Muscle of arm (tissue), 14 donors: Measurements from ENCODE around the gene IKZF2. TPM values are rescaled to one million over a fixed set of nuclear protein-coding genes. Genes with fewer than 3 reads are reported as not detected.

Source experiments
- DNase-seq: peaks from one replicate; pipeline ENCODE4 v3.0.0-alpha.2; 2013
- long read RNA-seq, 11 donors: transcript quantifications; one replicate each; lab custom pipeline, GENCODE V29; 2026
- polyA plus RNA-seq, 12 donors: library from polyadenylated mRNA; unstranded; fragments of 120-200 nt; gene quantifications; one replicate each; pipeline ENCODE4 v1.2.1, GENCODE V29; 2013; ENCODE audit not compliant: insufficient read length in 12 of 12

Gene IKZF2
- 1 to 10 TPM in 11 of 12 donors, not detected in 1; 3.1 to 9.1 (median 4.8) TPM for polyA plus RNA-seq
- long read RNA-seq, donor 1, partial matches to known transcripts, result 0 of 1 reads
- long read RNA-seq, donor 1, other reads (novel, unspliced or antisense), result 0 of 1 reads
- long read RNA-seq, donor 2, result 0 reads
- long read RNA-seq, donor 3, result 0 reads
- long read RNA-seq, donor 4, result 0 reads
- long read RNA-seq, donor 5, result 0 reads
- long read RNA-seq, donor 6, result 0 reads
- long read RNA-seq, donor 7, partial matches to known transcripts, result 0 of 1 reads
- long read RNA-seq, donor 7, other reads (novel, unspliced or antisense), result 0 of 1 reads
- long read RNA-seq, donor 8, result 0 reads
- long read RNA-seq, donor 9, result 0 reads
- long read RNA-seq, donor 10, partial matches to known transcripts, result 0 of 2 reads
- long read RNA-seq, donor 10, other reads (novel, unspliced or antisense), result 0 of 2 reads
- long read RNA-seq, donor 11, result 0 reads

DNA sequence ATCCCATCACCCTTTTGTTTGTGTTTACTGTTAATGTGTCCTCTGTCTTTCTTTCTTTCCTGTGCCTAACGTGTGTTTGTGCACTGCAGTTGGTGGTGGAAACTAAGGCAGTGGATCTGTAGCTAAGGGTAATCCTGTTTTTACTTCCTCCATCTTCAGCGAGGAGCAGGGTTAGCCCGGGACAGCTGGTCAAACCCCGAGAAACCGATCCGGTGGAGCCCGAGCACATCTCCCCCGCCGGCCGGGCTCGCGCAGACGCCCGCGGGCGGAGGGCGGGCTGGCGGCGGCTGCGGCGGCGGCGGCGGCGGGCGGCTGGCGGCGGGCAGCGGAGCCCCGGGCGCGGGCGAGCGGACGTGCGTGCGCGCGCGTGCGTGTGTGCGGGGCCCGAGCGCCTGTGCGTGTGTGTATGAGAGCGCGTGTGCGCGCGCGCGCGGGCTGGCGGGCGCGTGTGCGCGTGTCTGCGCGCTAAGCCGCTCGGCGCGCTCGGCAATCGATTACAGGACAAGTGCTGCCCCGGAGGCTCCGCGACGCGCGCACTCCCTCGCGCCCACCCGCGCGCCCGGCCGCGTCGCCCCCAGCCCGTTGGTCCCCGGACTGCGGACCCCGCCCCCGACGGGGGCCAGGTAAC lies at the start of gene IKZF2:
Gene IKZF2, minus strand, starts transcription at position 176 of the 628 bp plus-strand sequence. CDS start 2,983 bp downstream, outside the sequence.
- DNase-seq, result peak; percentile 88

DNA sequence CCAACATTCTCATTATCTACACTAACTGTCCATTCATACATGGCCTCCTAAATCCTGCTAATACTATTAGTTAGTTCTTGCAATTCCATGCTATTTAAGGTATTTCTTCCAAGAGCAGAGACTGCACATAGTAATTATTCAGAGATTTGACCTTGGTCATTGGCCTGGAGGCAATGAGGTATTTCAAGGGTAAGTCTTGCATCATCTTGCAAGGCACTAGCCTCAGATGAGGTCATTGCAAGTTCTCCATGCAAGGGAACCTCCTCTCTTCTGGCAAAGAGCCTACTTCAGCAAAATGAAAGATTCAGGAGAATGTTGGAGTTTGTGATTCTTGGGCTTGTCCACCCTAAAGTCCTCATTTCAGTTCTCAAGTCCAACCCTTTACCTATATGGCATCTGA lies 48.5 kb upstream of the IKZF2 start:
- DNase-seq, result no peak

DNA sequence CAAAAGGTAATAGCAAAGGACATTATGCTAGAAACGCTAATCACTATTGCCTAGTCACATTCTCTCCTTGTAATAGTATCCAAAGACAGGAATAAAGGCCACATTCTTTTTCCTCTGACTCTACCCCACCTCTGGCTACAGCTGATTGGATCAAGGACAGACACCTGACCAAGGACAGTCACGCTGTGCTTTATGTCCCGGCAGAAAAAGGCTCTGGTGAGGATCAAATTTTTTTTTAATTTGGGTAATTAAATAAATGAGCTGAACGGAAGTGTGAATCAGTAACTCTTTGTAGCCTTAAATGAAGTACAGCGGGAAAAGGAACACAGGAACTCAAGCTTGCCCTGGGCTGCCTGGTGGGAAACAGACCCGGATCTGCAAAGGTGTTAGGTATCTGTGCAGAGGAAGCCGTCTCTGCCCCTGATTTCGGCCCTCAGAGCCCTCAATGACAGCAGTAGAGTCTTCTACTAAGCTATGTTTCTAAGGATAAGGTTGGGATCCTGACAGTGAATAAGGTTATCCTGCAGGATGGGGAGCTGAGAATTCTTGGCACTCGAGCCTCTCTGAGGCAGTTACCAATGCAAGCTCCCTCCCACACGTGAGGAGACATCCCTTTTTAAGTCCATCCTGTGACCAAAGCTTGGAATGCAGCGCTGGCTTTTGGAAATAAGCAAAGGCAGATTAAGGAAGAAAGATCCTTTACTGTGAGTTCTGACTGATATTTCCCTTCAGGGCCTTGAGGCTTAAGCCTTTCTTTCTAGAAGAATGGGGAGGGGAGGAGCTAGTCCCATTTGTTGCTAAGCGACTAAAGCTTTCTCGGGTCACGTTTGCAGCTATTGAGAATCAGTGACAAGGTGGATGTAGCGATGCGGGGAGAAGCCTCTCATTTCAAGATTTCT lies 37.8 kb upstream of the IKZF2 start:
- DNase-seq, result no peak

DNA sequence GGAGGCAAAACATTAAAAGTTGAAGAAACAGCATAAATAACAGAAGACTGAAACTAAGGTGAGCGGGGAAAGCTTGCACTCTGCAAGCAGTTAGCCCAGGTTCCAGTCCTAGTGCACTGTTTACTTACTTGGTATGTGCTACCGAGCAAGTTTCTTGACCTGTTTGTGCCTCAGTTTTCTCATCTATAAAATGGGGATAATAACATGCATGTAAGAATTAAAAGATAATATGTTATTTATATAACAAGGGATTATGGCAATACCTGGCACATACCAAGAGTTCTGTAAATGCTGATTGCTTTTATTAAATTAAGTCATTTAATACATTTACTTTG lies 37.1 kb upstream of the IKZF2 start:
- no peak for DNase-seq

DNA sequence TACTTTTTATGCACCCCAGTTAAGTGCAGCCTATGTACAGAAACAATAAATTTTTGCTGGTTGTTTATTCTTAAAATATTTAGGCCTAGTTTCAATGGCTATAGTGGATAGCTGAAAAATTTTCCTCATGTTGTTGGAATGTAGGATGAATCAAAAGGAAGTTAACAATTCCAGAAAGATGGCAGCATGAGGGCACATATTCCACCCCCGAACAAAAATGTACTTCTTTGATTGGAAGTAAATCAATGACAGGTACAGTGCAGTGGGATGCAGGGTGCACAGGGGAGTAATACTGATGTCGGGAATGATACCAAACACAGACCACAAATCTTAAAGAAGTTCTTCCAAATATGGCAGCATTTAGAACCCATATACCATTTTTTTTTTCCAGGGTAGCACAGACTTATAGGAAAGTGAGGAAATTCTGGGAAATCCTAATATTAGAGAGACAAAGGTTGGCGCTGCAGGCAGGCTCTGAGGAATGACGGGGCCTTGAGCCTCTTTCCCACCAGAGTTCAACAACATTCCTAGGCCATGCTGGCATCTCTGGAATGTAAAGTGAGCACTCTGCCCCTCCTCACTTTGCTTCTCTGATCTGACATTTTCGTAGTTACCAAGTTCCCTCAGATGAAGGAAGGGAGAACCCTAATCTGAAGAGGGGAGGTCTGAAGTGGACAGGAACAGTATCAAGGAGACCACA lies 36.6 kb upstream of the IKZF2 start:
- no peak for DNase-seq

DNA sequence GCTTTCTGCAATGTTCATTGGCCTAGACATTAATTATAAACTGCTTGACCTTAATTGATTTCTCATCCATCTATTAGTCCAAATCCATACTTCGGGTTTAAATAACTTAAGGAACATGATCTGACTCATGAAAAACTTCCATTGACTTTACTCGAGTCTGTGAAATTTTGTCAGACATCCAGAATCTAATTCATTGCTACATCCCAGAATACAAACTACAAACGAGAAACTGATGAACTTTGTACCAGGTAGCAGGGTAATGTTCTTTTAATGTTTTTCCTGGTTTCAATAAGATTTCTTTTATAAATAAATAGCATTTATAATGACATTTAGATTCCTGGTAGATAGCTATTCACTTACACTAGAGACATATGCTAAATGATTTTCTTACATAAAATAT lies 36.0 kb upstream of the IKZF2 start:
- no peak for DNase-seq

DNA sequence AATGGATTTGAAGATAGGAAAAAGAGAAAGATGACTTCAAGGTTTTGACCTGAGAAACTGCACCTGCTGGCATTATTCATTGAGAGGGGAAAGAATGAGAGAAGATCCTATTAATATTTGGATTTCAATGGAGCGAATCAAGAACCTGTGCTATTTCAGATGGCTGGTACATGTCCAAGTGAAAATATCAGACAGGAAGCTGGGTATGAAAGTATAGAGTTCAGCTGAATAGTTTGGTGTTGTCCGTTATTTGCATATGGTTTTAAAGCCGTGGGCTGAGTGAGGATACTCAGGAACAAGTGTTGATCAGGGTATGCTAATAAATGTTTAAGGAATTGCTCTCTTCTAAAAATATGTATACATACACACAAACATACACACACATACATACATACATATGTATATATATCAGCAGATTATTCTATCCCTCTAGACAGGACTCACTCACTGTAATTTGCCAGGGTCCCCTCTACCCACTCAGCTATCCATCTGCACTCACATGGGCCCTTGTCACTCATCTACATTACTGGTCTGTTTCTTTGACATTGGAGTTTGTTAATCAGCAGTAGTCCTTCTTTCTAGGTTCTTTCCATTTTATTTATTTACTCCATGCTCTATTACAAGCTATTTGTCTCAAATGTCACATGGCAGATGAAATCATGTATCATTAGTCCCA lies 33.9 kb upstream of the IKZF2 start:
- DNase-seq, result no peak

DNA sequence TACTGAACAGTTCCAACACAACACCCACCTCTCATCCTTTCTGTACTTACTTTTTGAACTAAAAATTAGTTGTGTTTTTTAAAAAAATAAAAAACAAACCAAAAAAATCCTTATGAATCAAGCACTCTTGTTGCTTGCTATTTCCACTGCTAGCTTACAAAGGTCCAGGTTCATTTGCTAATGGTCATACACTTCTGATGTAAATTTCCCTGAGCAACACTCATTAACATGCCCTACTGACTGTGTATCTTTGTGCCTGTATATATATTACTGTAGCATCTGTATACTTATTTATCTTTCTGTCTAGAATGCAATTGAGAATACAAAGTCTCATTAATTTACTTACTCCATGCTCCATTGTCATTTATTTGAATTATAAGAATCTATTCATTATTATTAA lies 30.3 kb upstream of the IKZF2 start:
- DNase-seq, result no peak

DNA sequence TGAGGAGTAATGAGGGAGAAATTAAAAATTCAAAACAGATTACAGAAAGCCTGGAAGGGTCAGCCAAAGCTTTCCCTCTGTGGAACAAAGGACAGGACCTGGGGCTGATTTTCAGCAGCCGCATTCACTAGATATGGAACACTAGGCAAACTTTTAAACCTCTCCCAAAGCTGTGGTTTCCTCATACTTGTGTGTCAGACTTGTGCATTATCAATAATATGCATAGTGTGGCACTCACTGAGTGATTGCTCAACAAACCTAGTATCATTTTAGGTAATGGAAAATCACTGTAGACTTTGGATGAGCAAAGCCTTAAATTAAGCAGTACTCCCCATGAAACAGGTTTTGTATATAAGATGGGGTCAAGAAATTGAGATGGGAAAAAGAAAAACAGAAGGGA lies 26.3 kb upstream of the IKZF2 start:
- no peak for DNase-seq

DNA sequence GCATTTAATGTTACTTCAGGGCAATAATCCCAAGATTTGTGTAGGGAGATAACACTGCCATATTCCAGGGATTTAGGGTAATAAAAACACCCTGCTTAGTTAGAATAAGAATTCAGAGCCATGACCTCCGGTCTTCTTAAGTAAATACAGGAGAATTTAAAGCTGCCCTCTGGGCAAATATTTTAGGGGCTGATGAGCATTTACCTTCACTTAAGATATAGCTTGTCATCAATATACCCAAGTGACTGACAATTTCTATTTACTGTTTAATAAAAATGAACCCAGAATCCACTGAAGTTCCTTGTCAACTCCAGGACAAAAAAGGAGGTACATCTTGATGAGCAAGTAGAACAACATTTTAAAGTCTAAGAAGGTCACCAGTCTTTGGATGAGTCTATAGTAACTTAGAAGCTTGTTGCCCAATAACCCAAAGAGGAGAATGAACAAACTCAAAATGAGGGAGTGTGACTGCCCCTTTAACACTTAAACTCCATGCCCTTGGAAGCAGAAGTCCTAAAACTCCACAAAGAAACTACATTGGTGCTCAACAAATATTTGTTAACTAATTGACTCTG lies 24.3 kb upstream of the IKZF2 start:
- DNase-seq, result no peak

DNA sequence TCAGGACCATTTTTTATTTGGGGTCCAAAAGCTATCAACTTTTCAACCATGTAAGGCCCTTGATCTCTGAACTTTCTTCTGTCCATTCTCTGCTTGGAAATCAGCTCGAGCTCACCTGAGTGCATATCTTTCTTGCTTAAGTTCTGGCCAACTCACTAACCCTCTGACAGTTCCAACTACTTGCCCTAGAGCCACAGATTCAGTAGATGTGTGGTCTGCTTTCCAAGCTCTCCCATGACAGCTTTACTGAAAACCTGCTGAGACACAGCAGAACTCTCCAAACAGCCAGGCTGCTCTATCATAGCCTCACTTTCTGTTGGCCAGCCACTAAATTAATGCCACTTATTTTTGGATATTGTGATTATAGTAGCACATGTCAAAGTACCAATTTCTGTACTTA lies 21.2 kb upstream of the IKZF2 start:
- no peak for DNase-seq

DNA sequence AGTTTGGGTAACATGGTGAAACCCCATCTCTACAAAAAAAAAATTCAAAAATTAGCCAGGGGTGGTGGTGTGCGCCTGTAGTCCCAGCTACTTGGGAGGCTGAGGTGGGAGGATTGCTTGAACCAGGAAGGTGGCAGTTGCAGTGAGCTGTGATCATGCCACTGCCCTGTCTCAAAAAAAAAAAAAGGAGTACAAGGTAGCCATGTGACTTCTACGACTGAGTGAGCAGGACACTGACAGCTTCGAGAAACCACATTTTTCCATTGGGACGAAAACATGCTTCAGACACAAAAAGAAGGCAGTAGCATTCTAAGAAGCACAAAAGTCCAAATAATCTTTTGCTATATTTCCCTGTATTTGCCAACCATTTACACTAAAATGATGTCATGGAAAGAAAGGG lies 19.7 kb upstream of the IKZF2 start:
- no peak for DNase-seq

DNA sequence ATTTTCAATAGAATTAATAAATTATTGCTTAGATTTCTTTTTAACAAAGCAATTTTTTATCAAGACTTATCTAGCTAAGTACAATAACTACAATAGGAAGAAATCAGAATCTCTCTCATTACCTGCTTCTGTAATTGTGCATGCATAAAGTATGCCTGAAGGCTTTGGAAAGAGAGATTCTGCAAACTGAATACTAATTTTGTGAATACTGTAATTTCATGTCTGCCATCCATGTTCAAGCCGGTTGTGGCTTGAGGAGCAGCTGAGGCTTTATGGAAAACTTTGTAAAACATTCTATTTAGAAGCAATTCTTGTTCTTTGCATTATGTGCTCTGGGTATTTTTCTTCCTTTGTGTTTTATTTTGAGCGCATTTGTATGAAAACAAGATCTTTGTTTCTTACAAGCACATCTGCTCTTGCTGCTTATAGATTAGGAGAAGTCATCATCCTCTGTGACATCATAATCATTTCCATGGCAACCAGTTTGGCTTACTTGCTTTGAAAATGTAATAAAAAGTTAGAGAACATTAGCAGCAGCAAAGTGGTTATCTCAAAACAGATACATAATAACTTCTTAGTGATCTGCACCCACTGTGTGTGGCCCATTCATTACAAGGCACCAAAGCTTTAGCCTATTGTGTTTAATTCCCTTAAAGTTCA lies 16.0 kb upstream of the IKZF2 start:
- no peak for DNase-seq

DNA sequence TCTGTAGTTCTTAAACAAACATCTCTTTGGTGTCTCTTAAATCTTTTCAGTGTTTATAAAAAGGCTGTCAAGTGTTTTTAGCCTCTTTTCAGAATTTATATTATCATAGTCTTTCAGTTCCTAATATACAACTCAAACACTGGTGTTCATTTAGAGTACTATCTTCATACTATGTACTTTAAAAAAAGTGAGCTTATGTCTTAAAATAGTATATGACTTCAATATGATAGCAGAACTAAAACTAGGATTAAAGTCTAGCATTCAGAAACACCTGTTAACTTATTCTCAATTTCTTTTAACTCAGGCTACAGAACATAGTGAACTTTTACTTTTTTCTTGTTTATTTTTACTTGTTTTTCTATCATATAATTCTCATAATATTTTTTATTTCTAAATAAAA lies 14.7 kb upstream of the IKZF2 start:
- DNase-seq, result no peak

DNA sequence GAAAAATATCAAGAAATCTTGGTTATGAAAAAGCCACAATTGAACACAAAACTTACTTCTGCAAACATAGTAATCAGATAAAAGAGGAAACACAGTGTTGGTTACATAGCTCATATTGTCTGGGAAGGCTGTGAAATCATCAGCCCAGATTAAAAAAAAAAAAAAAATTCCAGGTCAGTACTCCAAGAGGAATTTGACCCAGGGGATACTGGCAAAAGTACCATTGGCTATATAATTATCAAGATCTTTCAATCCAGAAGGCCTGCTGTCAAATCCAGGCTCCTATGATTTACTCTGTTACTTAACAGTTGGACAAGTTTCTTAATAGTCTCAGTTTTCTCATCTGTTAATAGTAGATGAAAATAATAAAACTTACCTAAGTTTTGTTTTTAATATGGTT lies 12.9 kb upstream of the IKZF2 start:
- DNase-seq, result no peak

DNA sequence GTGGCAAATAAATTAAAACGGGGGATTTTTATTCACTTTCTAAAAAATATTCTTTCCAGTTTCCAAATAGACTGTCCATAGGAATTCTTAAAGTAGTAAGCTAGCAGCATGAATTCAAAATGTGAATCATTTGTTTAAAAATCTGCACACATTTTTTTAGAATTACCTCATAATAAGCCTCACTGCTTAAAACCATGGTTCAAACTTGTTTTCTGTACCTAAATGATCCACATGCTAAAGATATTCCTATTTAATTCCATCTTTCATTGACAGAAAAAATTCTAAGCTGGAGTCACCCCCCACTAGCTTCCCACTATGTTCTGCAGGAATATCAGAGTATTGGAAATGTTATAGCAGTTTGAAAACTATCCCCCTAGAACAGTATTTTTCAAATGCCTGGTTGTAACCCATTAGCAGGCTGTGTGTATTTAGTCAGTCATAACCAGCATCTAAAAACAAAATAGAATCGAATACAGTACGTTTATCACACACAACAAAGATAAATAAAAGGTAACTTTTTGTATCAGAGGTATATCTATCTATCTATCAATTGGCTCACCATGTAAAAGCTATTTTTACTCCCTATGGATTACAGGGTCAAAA lies 11.2 kb upstream of the IKZF2 start:
- DNase-seq, result no peak

DNA sequence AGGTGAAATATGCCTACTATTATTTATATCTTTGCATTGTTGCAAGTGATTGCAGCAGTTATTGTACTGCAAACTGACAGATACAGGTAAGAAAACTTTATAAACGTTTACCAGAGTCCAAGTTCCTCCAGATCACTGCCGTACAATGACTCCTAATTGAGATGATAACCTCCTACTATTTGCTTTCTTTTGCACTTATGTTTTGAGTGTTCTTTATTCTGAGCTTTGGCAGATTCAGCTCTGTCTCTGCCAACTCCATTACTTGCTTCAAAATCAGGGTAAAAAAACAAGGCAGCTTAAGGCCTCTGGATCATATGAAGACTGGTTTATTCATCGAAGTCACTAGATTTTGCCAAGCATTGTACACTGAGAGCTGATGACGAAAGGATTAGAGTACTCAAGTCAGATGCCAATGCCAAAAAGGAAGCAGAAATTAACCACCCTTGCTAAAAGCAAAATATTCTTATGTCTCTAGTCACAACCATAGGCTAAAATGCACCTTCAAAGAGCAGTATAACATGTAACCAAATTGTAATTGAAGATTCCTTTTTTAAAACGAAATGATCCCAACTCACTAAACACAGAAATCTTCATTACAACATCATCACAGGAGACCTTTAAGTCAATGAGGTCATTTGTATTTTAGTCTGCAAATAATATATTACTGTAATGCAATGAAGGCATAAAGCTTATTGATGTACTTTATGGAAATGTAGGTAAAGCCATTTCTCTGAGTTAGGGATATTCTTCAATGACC lies 10.5 kb upstream of the IKZF2 start:
- DNase-seq, result no peak

DNA sequence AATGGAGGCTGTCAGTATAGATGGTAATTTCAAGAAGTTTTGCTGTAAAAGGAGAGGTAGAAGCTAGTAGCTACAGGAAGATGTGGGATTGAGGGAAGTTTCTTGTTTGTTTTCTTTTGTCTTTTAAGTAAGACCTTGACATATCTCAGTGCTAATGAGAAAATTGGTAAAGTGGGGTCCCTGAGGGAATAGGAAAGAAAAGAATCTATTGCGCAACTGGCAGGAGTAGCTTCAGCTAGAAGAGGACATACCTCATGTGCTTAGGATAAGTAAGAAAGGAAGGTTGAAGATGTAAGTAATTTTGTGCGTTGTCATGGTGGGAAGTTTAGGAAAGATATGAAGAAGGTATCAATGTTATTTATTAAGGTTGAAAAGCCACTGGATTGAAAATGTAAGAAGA lies 8.4 kb upstream of the IKZF2 start:
- DNase-seq, result no peak

DNA sequence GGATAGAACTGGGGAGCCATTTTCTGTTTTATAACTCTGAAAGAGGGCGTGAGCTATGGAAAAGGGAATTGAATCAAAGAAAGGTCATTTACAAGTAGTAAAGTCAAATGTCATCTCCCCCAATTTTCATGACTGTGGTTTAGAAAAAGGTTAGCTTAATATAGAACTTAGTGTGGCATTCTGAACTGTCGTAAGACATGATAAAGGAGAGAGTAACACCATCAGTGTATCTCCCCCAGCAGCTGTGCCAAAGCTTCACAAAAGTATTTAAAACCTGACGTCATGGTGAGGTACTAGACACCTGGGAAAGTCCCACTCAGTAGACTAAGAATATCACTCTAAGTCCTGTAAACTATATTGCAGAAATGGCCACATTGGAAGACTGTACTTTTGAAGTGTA lies 5.8 kb upstream of the IKZF2 start:
- DNase-seq, result no peak
